ENCODE results near the gene POLR2I. TPM values are rescaled to one million over a fixed set of nuclear protein-coding genes. Genes with fewer than 3 reads are reported as not detected.

The POLR2I gene
- total and polyA plus RNA-seq, 5 donors from 2014 or later: 29.4 to 185 (median 156) TPM

DNA sequence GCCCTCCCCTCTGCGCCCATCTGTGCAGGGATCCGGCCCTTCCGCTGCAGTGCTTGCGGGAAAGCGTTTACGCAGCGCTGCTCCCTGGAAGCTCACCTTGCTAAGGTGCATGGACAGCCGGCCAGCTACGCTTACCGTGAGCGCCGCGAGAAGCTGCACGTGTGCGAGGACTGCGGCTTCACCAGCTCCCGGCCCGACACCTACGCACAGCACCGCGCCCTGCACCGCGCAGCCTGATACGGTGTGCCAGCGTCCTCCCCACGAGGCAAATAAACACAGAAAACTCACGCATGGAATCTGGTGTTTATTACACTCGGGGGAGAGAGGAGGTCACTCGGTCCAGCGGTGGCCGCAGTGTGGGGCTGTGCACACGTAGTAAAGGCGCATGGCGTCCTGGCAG, 1.2 kb downstream of the POLR2I start:
- peaks cover 34% of the 10 kb centered on the region for H3K4me1 ChIP-seq (ENCODE audit: control insufficient read depth, insufficient read depth, low read length, poor library complexity, severe bottlenecking)
- peaks cover 18% of the 10 kb centered on the region for H3K36me3 Mint-ChIP-seq
- ATAC-seq (ENCODE audit: low read depth in 2 of 2) (no peak), DNase-seq (no peak)
- no peak overlapping the region for H3K27ac ChIP-seq (ENCODE audit: insufficient read depth, low read length, poor library complexity, severe bottlenecking)
- peak overlapping the region in 2 of 3 donors; percentile 97 to 99 for H3K27ac Mint-ChIP-seq
- H3K9me3 Mint-ChIP-seq: no peaks in the 10 kb centered on the region
- peaks cover 8% of the 10 kb centered on the region for H3K27me3 Mint-ChIP-seq
- H3K27me3 ChIP-seq (ENCODE audit: control insufficient read depth, insufficient read depth, low read length): no peaks in the 10 kb centered on the region
- peaks cover 0 to 50% (median 27%) of the 10 kb centered on the region in 4 donors for H3K4me1 Mint-ChIP-seq
- H3K9me3 ChIP-seq (ENCODE audit: control insufficient read depth in 2 of 2, low read length in 2 of 2): no peaks in the 10 kb centered on the region
- peak overlapping the region; percentile 83 for H3K4me3 ChIP-seq (ENCODE audit: low read depth, low read length)
- peak overlapping the region; percentile 90 to 99 (median 97) for H3K4me3 Mint-ChIP-seq
- H3K36me3 ChIP-seq (ENCODE audit: control insufficient read depth, insufficient read depth, low read length): peaks cover 17% of the 10 kb centered on the region

DNA sequence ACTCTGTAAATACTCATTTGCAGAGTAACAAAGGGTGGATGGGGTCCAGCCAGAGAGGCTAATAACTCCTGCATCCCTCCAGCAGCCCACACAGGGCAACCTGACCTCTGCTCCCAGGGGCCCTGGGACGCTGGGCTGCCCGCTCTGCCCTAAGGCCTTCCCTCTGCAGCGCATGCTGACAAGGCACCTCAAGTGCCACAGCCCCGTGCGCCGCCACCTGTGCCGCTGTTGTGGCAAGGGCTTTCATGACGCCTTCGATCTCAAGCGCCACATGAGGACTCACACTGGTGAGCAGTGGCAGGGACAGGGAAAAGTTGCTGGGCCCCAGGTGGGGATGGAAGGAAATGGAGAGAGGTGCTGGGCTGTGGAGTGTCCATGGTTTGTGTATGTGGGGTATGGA, 2.0 kb downstream of the POLR2I start:
- Mint-ChIP-seq H3K9me3 (no peaks in the 10 kb centered on the region), H3K36me3 (peaks cover 14% of the 10 kb centered on the region)

DNA sequence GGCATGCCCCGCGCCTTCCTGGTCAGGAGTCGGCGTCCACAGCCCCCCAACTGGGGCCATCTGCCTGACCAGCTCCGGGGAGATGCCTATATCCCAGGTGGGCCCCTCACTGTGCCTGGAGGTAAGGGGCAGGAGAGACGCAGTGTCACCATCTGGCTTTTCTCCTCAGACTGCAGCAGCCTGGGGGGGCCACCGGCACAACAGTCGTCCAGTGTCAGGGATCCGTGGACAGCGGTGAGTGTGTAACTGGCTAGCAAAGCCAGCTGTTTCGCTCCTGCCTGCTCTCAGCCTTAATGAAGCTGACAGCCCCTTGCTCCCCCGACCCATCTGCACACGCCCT, 3.5 kb downstream of the POLR2I start:
- peaks cover 14% of the 10 kb centered on the region for H3K36me3 Mint-ChIP-seq
- Histone ChIP-seq H3K4me3 (ENCODE audit: low read depth, low read length) (no peak overlapping the region), H3K9me3 (ENCODE audit: control insufficient read depth in 2 of 2, low read length in 2 of 2) (no peaks in the 10 kb centered on the region), H3K36me3 (ENCODE audit: control insufficient read depth, insufficient read depth, low read length) (peaks cover 9% of the 10 kb centered on the region), H3K4me1 (ENCODE audit: control insufficient read depth, insufficient read depth, low read length, poor library complexity, severe bottlenecking) (peaks cover 25% of the 10 kb centered on the region), H3K27ac (ENCODE audit: insufficient read depth, low read length, poor library complexity, severe bottlenecking) (no peak overlapping the region), H3K27me3 (ENCODE audit: control insufficient read depth, insufficient read depth, low read length) (no peaks in the 10 kb centered on the region)
- ATAC-seq (ENCODE audit: low read depth in 2 of 2) (no peak), DNase-seq (no peak)
- H3K9me3 Mint-ChIP-seq: no peaks in the 10 kb centered on the region
- peaks cover 0 to 33% (median 14%) of the 10 kb centered on the region in 4 donors for H3K4me1 Mint-ChIP-seq
- peak overlapping the region in 1 of 4 donors; percentile 90 for H3K4me3 Mint-ChIP-seq
- peaks cover 8% of the 10 kb centered on the region for H3K27me3 Mint-ChIP-seq
- no peak overlapping the region for H3K27ac Mint-ChIP-seq

More for the DNA sequence above, 2.0 kb downstream of the POLR2I start:
- Mint-ChIP-seq H3K4me1 (peaks cover 0 to 43% (median 23%) of the 10 kb centered on the region in 4 donors), H3K27ac (peak overlapping the region; percentile 79 to 97 (median 91)), H3K4me3 (peak overlapping the region; percentile 87 to 99 (median 94)), H3K27me3 (peaks cover 8% of the 10 kb centered on the region)
- peaks cover 11% of the 10 kb centered on the region for H3K36me3 ChIP-seq (ENCODE audit: control insufficient read depth, insufficient read depth, low read length)
- H3K4me3 ChIP-seq (ENCODE audit: low read depth, low read length): no peak overlapping the region
- ATAC-seq (ENCODE audit: low read depth in 2 of 2) (no peak), DNase-seq (no peak)
- H3K9me3 ChIP-seq (ENCODE audit: control insufficient read depth in 2 of 2, low read length in 2 of 2): no peaks in the 10 kb centered on the region
- H3K4me1 ChIP-seq (ENCODE audit: control insufficient read depth, insufficient read depth, low read length, poor library complexity, severe bottlenecking): peaks cover 34% of the 10 kb centered on the region
- no peak overlapping the region for H3K27ac ChIP-seq (ENCODE audit: insufficient read depth, low read length, poor library complexity, severe bottlenecking)
- H3K27me3 ChIP-seq (ENCODE audit: control insufficient read depth, insufficient read depth, low read length): no peaks in the 10 kb centered on the region

DNA sequence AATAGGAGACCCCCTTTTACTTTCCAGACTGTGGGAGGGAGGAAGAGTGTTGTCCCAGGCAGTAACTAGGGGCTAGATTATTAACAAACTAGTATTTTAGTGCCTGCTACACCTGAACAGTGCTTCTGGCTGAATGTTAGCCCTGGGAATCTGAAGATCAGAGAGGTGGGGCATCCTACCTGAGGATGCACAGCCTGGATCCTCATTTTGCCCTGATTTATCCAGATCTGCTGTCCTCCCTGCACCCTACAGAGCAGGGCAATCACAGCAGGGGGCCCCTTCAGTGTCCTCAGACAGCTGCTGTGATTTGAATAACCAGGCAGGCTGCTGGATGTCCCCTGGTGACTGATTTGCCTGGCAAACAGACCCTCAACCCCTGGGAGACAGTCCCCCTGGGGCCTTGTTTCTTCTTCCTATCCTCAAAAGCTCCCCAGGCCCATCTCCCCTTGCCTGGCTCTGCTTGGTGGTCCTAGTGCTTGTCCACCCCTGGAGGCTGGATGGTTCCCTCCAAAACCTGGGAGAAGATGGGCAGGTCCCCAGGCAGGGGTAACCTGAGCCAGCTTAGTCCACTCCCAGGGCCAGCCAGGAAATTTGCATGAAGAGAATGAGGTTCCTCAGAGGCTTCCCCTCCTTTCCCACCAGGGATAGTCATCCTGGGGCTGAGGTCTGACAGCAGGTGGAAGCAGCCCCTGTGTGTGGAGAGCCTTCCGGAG, 4.0 kb downstream of the POLR2I start, which contains the start of gene OVOL3:
Gene OVOL3 (plus strand): TSS at position 657 of the 713 bp plus-strand sequence. CDS start 60 bp downstream, outside the sequence.
- Histone ChIP-seq H3K4me3 (ENCODE audit: low read depth, low read length) (no peak within 1 kb of the TSS), H3K27ac (ENCODE audit: insufficient read depth, low read length, poor library complexity, severe bottlenecking) (no peak within 1 kb of the TSS), H3K9me3 (ENCODE audit: control insufficient read depth in 2 of 2, low read length in 2 of 2) (no peaks in the 10 kb centered on the region), H3K36me3 (ENCODE audit: control insufficient read depth, insufficient read depth, low read length) (peaks cover 9% of the 10 kb centered on the region), H3K4me1 (ENCODE audit: control insufficient read depth, insufficient read depth, low read length, poor library complexity, severe bottlenecking) (peaks cover 20% of the 10 kb centered on the region), H3K27me3 (ENCODE audit: control insufficient read depth, insufficient read depth, low read length) (no peaks in the 10 kb centered on the region)
- Mint-ChIP-seq H3K27ac (no peak within 1 kb of the TSS), H3K9me3 (no peaks in the 10 kb centered on the region), H3K4me1 (peaks cover 0 to 29% (median 11%) of the 10 kb centered on the region in 4 donors), H3K36me3 (peaks cover 14% of the 10 kb centered on the region), H3K27me3 (peaks cover 8% of the 10 kb centered on the region), H3K4me3 (peak within 1 kb of the TSS; percentile 61 to 90 (median 70))
- DNase-seq (no peak), ATAC-seq (ENCODE audit: low read depth in 2 of 2) (no peak)

DNA sequence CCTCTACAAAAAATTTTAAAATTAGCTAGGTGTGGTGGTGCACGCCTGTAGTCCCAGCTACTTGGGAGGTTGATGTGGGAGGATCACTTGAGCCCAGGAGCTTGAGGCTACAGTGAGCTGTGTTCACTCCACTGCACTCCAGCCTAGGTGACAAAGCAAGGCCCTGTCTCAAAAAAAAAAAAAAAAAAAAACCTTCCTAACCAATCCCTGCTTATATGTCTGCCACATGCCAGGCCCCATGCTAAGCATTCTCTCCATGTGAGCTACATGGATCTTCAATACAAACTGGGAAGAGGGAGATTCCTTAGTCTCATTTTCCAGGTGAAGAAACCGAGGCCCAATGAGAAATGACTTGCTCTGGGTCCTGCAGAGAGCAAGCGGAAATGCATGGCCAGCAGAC, 6.0 kb downstream of the POLR2I start:
- H3K4me1 ChIP-seq (ENCODE audit: control insufficient read depth, insufficient read depth, low read length, poor library complexity, severe bottlenecking): peaks cover 8% of the 10 kb centered on the region
- Mint-ChIP-seq H3K9me3 (no peaks in the 10 kb centered on the region), H3K4me1 (peaks cover 0 to 14% (median 3%) of the 10 kb centered on the region in 4 donors), H3K4me3 (peak overlapping the region in 1 of 4 donors; percentile 75), H3K36me3 (peaks cover 10% of the 10 kb centered on the region), H3K27me3 (no peaks in the 10 kb centered on the region), H3K27ac (no peak overlapping the region)
- no peak overlapping the region for H3K27ac ChIP-seq (ENCODE audit: insufficient read depth, low read length, poor library complexity, severe bottlenecking)
- H3K9me3 ChIP-seq (ENCODE audit: control insufficient read depth in 2 of 2, low read length in 2 of 2): no peaks in the 10 kb centered on the region
- H3K36me3 ChIP-seq (ENCODE audit: control insufficient read depth, insufficient read depth, low read length): peaks cover 9% of the 10 kb centered on the region
- no peaks in the 10 kb centered on the region for H3K27me3 ChIP-seq (ENCODE audit: control insufficient read depth, insufficient read depth, low read length)
- DNase-seq: no peak
- no peak overlapping the region for H3K4me3 ChIP-seq (ENCODE audit: low read depth, low read length)
- ATAC-seq (ENCODE audit: low read depth in 2 of 2): no peak

DNA sequence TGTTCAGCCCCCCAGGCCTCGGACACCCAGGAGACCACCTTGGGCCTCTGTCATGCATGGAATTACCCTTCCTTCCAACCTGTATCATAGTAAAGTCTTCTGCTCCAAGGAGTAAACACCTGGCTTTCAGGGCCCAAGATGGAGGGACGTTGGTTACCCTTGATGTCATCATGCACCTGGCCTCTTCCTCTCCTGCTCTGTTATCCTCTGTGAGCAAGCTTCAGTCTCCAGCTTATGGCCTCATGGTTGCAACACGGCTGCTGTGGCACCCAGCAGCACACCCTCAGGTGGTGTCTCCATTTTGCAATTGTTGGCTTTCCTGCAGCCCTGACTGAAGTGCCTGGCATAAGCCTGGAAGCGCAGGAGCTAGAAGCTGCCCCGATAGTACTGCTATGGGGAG, 7.7 kb downstream of the POLR2I start:
- peaks cover 0 to 2% (median 1%) of the 10 kb centered on the region in 4 donors for H3K4me1 Mint-ChIP-seq
- no peaks in the 10 kb centered on the region for H3K36me3 ChIP-seq (ENCODE audit: control insufficient read depth, insufficient read depth, low read length)
- no peak overlapping the region for H3K27ac ChIP-seq (ENCODE audit: insufficient read depth, low read length, poor library complexity, severe bottlenecking)
- no peaks in the 10 kb centered on the region for H3K4me1 ChIP-seq (ENCODE audit: control insufficient read depth, insufficient read depth, low read length, poor library complexity, severe bottlenecking)
- H3K27ac Mint-ChIP-seq: no peak overlapping the region
- no peak overlapping the region for H3K4me3 Mint-ChIP-seq
- peaks cover 6% of the 10 kb centered on the region for H3K36me3 Mint-ChIP-seq
- H3K4me3 ChIP-seq (ENCODE audit: low read depth, low read length): no peak overlapping the region
- no peaks in the 10 kb centered on the region for H3K27me3 Mint-ChIP-seq
- no peaks in the 10 kb centered on the region for H3K9me3 ChIP-seq (ENCODE audit: control insufficient read depth in 2 of 2, low read length in 2 of 2)
- DNase-seq: no peak
- ATAC-seq (ENCODE audit: low read depth in 2 of 2): no peak
- no peaks in the 10 kb centered on the region for H3K27me3 ChIP-seq (ENCODE audit: control insufficient read depth, insufficient read depth, low read length)
- H3K9me3 Mint-ChIP-seq: no peaks in the 10 kb centered on the region

DNA sequence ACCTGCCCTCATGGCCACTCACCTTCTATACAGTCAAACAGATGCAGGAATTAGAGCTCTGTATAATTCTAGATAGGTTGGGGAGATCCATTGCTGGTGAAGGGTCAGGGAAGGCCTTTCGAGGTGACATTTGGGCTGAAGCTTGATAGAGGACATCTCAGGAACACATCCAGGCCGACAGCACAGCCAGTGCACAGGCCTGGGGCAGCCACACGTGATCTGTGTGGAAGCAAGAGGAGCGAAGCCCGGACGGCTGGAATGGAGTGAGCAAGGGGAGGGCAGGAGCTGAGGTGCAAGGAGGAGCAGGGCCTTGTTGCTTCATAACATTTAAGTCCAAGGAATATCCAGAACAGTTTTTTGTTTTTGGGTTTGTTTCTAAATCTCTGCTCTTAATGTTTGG, 8.2 kb downstream of the POLR2I start:
- no peak overlapping the region for H3K27ac Mint-ChIP-seq
- no peaks in the 10 kb centered on the region for H3K27me3 ChIP-seq (ENCODE audit: control insufficient read depth, insufficient read depth, low read length)
- H3K27ac ChIP-seq (ENCODE audit: insufficient read depth, low read length, poor library complexity, severe bottlenecking): no peak overlapping the region
- H3K4me1 ChIP-seq (ENCODE audit: control insufficient read depth, insufficient read depth, low read length, poor library complexity, severe bottlenecking): no peaks in the 10 kb centered on the region
- peaks cover 1% of the 10 kb centered on the region for H3K36me3 Mint-ChIP-seq
- no peaks in the 10 kb centered on the region for H3K36me3 ChIP-seq (ENCODE audit: control insufficient read depth, insufficient read depth, low read length)
- H3K9me3 ChIP-seq (ENCODE audit: control insufficient read depth in 2 of 2, low read length in 2 of 2): no peaks in the 10 kb centered on the region
- no peak for ATAC-seq (ENCODE audit: low read depth in 2 of 2)
- no peaks in the 10 kb centered on the region for H3K9me3 Mint-ChIP-seq
- no peak overlapping the region for H3K4me3 ChIP-seq (ENCODE audit: low read depth, low read length)
- DNase-seq: no peak
- peaks cover 0 to 2% (median 1%) of the 10 kb centered on the region in 4 donors for H3K4me1 Mint-ChIP-seq
- H3K4me3 Mint-ChIP-seq: peak overlapping the region in 2 of 4 donors; percentile 84
- no peaks in the 10 kb centered on the region for H3K27me3 Mint-ChIP-seq
